Measurements from ENCODE around the gene NBDY.
"Not testable (repeated sequence)": the region's sequence is repeated elsewhere in the genome, so short reads cannot be mapped to it uniquely, and the experiment has no call there.

NBDY gene

GRCh38 chrX:56778924-56779468 is 50.0 kb downstream of the NBDY start:
- H3K4me3 ChIP-seq (ENCODE audit: low read depth, low read length); DNase-seq (ENCODE audit: low read depth): not testable (repeated sequence)

GRCh38 chrX:56780681-56781649 is 51.9 kb downstream of the NBDY start:
- DNase-seq (ENCODE audit: low read depth) = not testable (repeated sequence)

GRCh38 chrX:56782352-56782751 is 53.3 kb downstream of the NBDY start:
- no peak for DNase-seq (ENCODE audit: low read depth)
- no peak for TF ChIP-seq CTCF (IDR thresholded peaks at IDR 0.05; ENCODE audit: insufficient read depth, low read depth, low read length, missing control alignments)
- H3K4me3 ChIP-seq (ENCODE audit: low read depth, low read length) = no peak overlapping the region

More at GRCh38 chrX:56780681-56781649, 51.9 kb downstream of the NBDY start:
- not testable (repeated sequence) for H3K4me3 ChIP-seq (ENCODE audit: low read depth, low read length)

GRCh38 chrX:56782791-56783449 is 53.9 kb downstream of the NBDY start:
- TF ChIP-seq CTCF (IDR thresholded peaks at IDR 0.05; ENCODE audit: insufficient read depth, low read depth, low read length, missing control alignments) = no peak
- no peak for DNase-seq (ENCODE audit: low read depth)
- no peak overlapping the region for H3K4me3 ChIP-seq (ENCODE audit: low read depth, low read length)

GRCh38 chrX:56783450-56783831 is 54.4 kb downstream of the NBDY start:
- no peak overlapping the region for H3K4me3 ChIP-seq (ENCODE audit: low read depth, low read length)
- no peak for TF ChIP-seq CTCF (IDR thresholded peaks at IDR 0.05; ENCODE audit: insufficient read depth, low read depth, low read length, missing control alignments)
- DNase-seq (ENCODE audit: low read depth) = no peak

GRCh38 chrX:56783996-56784620 is 55.1 kb downstream of the NBDY start:
- DNase-seq (ENCODE audit: low read depth) = no peak
- TF ChIP-seq CTCF (IDR thresholded peaks at IDR 0.05; ENCODE audit: insufficient read depth, low read depth, low read length, missing control alignments) = no peak
- no peak overlapping the region for H3K4me3 ChIP-seq (ENCODE audit: low read depth, low read length)

GRCh38 chrX:56784666-56785065 is 55.6 kb downstream of the NBDY start:
- no peak for TF ChIP-seq CTCF (IDR thresholded peaks at IDR 0.05; ENCODE audit: insufficient read depth, low read depth, low read length, missing control alignments)
- no peak overlapping the region for H3K4me3 ChIP-seq (ENCODE audit: low read depth, low read length)
- no peak for DNase-seq (ENCODE audit: low read depth)

Measured in GM12865 (cell line).